HS-5 (cell line): ENCODE measurements around the gene PLCB1.

Source experiments
- DNase-seq: peaks from one replicate; pipeline ENCODE4 v3.0.0-alpha.2; 2012; ENCODE audit warnings: low read depth

PLCB1 gene

GRCh38 chr20:8505476-8506200 is 373.6 kb downstream of the PLCB1 start:
- DNase-seq = no peak

DNA sequence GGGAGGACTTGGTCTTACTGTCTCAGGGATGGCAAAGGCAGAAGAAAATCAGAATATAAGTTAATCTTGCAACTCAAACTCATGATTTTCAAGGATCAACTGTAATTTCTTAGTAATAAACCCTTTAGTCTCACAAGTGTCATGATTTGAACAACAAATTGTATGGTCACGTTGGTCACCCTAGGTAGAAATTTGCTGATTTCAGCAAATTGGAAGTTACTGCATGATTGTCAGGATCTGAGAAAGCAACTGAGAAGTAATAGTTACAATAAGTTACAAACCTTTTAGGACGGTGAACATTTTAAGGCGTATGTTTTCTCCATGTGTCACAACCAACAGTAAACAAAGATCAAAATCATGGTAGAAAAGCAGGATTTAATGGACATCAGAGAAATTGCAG is 375.2 kb downstream of the PLCB1 start:
- DNase-seq = no peak

DNA sequence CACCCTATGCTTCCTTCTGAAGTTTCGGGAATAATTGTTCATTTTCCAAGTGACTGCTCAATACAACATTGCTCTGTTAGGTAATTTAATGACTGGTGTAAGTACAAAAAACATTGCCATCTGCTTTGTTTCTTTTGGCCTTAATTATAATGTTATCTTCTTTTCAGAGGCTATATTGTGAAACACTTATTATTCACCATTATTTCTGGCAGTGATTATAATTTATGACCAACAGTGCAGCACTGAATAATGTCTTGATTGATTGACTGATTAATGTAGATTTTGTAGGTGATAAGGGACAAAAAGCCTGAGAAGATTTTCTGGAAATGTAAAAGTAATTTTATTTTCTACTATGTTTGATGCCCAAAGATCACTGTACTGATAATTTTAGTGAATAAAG is 377.7 kb downstream of the PLCB1 start:
- no peak for DNase-seq

DNA sequence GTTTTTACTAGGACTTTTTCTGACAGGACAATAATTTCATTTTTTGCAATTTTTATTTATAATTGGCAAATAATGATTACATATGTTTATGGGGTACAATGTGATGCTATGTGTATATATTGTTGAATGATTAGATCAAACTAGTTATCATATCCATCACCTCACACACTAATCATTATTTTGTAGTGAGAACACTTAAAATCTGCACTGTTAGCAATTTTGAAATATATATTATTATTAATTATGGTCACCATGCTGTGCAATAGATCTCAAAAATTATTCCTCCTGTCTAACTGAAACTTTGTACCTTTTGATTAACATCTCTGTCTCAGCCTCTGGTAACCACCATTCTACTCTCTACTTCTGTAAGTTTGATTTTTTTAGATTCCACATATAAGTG is 378.7 kb downstream of the PLCB1 start:
- DNase-seq = no peak

GRCh38 chr20:8512003-8512402 is 379.9 kb downstream of the PLCB1 start:
- no peak for DNase-seq

GRCh38 chr20:8515810-8516435 is 383.9 kb downstream of the PLCB1 start:
- DNase-seq = no peak

DNA sequence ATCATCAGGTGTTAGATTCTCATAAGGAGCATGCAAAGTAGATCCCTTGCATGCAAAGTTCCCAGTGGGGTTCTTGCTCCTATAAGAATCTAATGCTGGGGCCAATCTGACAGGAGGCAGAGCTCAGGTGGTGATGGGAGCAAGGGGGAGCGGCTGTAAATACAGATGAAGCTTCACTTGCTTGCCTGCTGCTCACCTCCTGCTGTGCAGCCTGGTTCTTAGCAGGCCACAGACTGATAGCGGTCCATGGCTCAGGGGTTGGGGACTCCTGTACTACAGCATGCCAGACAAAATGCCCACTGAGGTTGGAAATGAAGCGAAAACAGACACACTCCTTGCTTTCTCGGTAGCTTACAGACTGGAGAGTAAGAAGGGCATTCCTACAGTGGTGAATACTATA is 386.8 kb downstream of the PLCB1 start:
- no peak for DNase-seq

GRCh38 chr20:8519887-8520286 is 387.8 kb downstream of the PLCB1 start:
- no peak for DNase-seq

- no peak for DNase-seq
These were observed 390.1 kb downstream of the PLCB1 start for GRCh38 chr20:8522168-8522567.

DNA sequence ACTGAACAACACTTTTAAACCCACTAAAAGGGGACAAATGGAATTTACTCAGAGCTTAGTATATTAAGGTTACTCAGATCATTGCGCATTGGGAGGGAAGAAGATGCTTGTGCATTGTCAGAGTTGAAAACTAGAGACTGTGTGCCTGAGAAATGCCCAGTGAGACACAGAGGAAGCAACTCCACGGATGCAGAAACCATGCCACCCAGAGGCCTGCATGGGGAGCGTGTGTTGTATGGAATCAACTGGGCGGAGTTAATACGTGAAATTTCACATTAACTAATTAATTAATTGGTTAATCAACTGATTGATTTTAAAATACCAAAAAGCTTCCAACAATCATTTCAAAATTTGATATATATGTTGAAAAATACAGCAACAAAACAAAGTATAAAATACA is 391.6 kb downstream of the PLCB1 start:
- DNase-seq = no peak

- no peak for DNase-seq
These were observed 392.3 kb downstream of the PLCB1 start for GRCh38 chr20:8524101-8525016.

DNA sequence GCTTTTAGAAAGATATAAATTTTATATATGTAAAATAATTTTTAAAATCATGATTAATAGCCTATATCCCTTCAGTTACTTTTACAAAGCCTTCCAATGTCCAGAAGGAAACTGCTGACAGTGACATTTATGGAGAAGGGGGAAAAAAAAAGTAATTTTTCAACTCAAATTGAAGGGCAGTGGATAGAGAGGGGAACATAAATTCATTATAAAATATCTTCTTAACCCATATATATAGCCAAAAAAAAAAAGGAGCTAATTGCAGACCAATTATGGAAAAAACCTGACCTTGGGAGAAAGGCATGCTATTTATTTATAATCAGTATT is 392.9 kb downstream of the PLCB1 start:
- DNase-seq = no peak

- DNase-seq = no peak
These were observed 394.5 kb downstream of the PLCB1 start for GRCh38 chr20:8526610-8527009.

DNA sequence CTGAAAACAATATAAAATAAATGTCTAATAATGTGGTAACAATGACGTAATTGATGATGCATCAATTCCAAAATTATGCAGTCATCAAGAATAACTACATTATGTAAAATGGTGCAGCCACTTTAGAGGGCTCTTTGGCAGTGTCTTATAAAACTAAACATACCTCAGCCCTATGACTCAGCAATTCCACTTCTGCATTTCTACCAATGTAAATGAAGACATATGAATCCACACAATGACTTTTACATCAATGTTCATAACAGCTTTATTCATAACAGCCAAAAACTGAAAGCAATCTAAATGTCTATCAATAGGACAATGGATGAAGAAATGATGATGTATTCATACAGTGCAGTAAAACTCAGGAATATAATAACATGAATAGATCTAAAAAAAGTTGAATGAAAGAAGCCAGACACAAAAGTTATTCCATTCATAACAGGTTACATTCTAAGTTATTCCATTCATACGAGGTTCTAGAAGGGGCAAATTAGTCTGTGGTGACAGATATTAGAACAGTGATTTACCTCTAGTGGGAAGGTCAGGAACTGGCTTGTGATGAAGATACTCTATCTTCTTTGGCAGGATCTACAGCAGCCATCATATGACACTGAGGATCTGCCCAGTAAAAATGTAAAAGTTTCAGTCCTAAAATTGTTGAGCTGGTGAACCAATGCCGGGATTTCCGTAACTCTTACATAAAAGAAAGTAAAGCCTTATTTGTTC is 396.1 kb downstream of the PLCB1 start:
- peak; percentile 71 for DNase-seq

- DNase-seq = peak; percentile 9
These were observed 398.0 kb downstream of the PLCB1 start for GRCh38 chr20:8530022-8530421.

GRCh38 chr20:8532169-8532568 is 400.1 kb downstream of the PLCB1 start:
- DNase-seq = no peak

- DNase-seq = no peak
These were observed 402.5 kb downstream of the PLCB1 start for GRCh38 chr20:8534368-8535160.

GRCh38 chr20:8535403-8536261 is 403.6 kb downstream of the PLCB1 start:
- DNase-seq = no peak

DNA sequence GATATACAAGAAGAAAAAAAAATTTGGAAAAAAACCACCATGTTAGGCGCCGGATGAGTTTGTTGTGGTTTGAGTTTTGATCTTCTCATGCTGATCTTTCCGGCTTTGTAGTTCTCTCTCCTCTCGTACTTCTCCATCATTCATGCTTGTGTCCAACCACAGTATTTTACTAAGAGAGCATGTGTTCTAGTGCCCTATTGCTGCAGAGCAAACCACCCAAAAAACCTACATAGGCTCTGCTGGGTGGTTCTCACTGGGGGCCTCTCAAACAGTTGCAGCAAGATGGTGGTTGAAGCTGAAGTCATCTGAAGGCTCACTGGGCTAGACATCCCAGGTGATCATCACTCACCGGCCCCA is 404.2 kb downstream of the PLCB1 start:
- no peak for DNase-seq

DNA sequence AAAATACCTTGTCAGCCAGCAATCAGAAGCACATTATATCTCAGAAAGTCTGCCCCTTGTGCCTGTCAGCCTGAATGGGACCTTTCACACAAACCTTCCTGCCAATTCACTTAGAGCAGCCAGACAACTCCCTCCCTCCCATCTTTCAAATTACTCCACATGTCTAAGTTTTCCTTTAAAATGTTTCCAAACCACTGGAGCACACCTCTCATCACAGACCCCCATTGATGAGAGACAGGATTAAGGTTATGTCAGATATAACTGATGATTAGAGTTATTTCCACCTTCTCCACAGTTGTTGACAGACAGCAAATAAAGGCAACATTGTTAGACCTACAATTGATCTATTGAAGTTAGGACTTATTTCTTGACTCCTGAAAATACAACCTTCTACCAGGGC is 408.4 kb downstream of the PLCB1 start:
- DNase-seq = no peak

GRCh38 chr20:8542110-8542486 is 410.0 kb downstream of the PLCB1 start:
- DNase-seq = no peak
